ENCODE data around the gene FBXO24.
"Not testable (repeated sequence)": the region's sequence is repeated elsewhere in the genome, so short reads cannot be mapped to it uniquely, and the experiment has no call there.

The FBXO24 gene

GRCh38 chr7:100555701-100556100 is 30.4 kb upstream of the FBXO24 start:
- no peak overlapping the region for H3K27ac ChIP-seq
- no peak for DNase-seq (ENCODE audit: low read depth, low spot score)

- no peak overlapping the region for H3K27ac ChIP-seq
- no peak for DNase-seq (ENCODE audit: low read depth, low spot score)
Observed at GRCh38 chr7:100556541-100556940, 29.6 kb upstream of the FBXO24 start.

DNA sequence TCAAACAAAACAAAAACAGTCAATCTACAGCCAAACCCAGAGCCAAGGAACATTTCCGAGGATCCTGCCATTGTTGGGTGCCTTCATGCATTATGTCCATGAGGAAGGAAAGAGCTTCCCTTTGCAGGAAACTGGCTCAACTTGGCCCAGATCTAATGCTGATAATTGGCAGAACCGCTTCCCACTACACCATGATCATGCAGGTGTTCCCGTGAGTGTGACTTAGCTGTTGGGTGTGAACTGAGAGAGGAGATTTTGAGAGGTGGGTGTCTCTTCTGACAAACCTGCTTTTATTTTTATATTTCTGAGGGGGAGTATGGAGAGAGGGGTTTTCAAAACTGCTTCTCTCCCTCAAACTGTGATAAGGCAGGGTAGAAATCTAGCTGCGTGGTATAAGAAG is 27.0 kb upstream of the FBXO24 start:
- no peak for DNase-seq (ENCODE audit: low read depth, low spot score)
- H3K27ac ChIP-seq: no peak overlapping the region

DNA sequence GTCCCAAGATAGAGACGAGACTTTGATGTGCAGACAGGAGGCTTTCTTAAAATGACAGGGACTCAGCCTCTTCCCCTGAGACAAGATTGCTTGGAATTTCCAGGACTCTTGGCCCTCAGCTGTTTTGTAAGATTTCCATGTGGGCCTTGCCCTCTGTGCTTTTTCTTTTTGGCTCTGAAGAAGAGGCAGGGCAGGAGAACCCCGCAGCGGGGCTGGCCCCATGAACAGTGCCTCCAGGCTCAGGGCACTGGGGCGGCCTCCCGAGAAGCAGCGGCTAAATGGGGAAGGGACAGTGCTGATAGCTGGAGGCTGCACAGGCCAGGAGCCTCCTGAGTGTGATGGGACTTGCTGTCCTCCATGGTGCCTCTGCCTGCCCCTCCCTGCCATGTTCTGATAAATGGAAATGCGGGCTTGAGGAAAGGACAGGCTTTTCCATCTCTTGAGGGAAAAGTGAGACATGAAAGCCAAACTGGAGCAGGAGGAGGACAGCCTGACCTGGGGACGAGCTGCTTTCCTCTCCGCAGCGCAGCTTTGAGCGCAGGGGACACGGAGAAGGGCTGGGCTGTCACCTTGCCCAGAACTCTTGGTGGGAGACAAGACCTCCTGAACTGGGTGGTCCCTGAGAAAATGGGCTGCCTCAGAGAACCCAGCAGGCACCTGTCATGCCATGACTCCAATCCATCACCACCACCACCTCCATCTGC is 24.5 kb upstream of the FBXO24 start:
- H3K27ac ChIP-seq: no peak overlapping the region
- no peak for DNase-seq (ENCODE audit: low read depth, low spot score)

GRCh38 chr7:100562195-100563099 is 23.7 kb upstream of the FBXO24 start:
- no peak overlapping the region for H3K27ac ChIP-seq

DNA sequence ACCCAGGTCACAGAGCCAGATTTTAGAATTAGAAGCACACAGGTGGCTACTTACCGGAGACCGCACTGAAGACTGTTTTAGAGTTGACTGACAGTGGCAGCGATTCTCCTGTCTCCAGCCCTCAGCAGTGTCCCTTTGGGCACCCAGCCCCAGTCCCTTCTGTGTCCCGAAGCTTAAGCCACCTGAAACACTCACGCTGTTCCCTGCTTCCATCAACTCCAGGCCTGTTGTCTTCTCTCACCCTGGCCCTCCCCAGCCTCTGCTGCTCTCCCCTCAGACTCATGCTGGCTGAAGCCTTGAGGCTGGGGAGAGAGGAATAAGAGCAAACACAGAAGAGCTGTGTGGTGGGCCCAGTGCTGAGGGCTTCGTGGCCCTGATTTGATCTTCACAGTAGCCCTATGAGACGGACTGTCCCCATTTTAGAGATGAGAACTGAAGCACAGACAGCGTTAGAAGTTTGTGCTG is 23.0 kb upstream of the FBXO24 start:
- DNase-seq (ENCODE audit: low read depth, low spot score): no peak
- H3K27ac ChIP-seq: no peak overlapping the region

More at GRCh38 chr7:100562195-100563099, 23.7 kb upstream of the FBXO24 start:
- no peak for DNase-seq (ENCODE audit: low read depth, low spot score)

DNA sequence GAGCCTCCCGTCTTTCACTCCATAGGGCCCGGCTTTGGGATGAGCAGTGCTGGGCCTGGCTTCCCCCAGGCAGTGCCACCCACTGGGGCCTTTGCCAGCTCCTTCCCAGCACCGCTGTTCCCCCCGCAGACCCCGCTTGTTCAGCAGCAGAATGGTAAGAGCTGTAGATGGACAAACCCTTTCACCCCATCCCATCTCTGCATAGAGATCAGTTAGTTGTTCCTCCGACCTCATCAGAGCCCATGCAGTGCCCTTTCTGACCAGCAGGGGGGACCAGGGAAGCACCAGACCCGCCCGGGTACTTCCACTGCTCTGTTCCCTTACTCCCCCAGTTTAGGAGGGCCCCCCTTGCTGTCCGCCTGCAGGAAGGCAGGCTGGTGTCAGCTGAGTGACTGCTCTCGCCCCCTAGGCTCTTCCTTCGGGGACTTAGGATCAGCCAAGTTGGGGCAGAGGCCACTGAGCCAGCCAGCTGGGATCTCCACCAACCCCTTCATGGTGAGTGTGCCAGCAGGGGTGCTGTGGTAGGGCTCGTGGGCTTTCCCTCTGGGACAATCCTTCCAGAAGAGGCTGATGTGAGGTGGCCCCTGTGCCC is 22.2 kb upstream of the FBXO24 start:
- H3K27ac ChIP-seq: no peak overlapping the region
- no peak for DNase-seq (ENCODE audit: low read depth, low spot score)

GRCh38 chr7:100564405-100564804 is 21.7 kb upstream of the FBXO24 start:
- not testable (repeated sequence) for H3K27ac ChIP-seq; DNase-seq (ENCODE audit: low read depth, low spot score)

DNA sequence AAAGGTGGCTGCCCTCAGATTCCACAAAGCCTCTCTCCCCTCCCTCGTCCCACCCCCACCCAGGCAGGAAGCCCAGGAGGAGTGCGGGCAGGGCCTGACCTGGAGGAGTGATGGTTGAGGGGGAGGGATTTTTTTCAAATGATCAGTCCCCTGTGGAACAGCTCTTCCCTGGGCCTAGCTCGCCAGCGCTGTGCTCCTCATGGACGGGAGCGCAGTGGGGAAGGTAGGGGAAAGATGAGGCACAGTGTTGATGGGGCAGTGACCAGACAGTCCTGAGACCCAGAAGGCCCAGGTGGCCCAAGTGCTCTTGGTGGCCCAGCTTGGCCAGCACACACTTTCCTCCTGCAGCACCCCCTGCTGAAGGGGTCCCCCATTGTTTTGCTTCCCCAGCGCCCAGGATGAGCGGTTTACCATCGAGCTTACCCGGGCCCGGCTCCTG is 21.0 kb upstream of the FBXO24 start:
- no peak for DNase-seq (ENCODE audit: low read depth, low spot score)
- no peak overlapping the region for H3K27ac ChIP-seq

GRCh38 chr7:100566018-100566531 is 20.1 kb upstream of the FBXO24 start:
- DNase-seq (ENCODE audit: low read depth, low spot score): no peak
- H3K27ac ChIP-seq: no peak overlapping the region

DNA sequence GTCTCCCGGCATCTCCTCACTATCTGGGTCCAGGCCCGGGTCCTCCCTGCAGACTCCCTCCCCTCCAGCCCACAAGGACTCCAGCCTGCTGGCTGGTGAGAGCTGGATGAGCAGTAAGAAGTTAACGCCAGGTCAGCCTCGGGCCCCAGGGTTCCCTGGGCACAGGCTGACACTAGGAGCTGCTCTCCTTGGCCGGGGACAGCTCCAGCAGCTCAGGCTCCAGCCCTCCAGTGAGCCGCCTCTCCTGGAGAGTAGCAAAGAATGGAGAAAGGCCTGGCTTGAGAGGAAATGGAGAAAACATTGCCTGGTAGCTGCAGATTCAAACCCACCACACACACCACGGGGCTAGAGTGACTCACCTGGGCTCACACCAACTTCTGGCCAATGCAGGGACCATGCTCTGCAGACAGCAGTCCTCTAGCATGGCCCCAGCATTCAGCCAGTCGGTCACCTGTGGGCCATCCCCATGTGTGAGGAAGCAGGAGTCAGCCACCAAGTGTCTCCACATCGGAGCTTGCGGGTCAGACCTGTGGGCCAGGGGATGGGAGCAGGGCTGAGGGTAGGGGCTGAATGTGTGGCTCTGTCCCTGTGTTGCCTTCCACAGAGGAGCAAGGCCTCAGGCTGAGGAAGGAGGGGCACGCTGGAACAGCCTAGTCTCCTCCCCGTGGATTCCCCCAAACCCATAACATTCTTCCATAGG is 18.9 kb upstream of the FBXO24 start:
- no peak overlapping the region for H3K27ac ChIP-seq
- no peak for DNase-seq (ENCODE audit: low read depth, low spot score)

GRCh38 chr7:100567751-100568175 is 18.4 kb upstream of the FBXO24 start:
- no peak for DNase-seq (ENCODE audit: low read depth, low spot score)
- H3K27ac ChIP-seq: no peak overlapping the region

DNA sequence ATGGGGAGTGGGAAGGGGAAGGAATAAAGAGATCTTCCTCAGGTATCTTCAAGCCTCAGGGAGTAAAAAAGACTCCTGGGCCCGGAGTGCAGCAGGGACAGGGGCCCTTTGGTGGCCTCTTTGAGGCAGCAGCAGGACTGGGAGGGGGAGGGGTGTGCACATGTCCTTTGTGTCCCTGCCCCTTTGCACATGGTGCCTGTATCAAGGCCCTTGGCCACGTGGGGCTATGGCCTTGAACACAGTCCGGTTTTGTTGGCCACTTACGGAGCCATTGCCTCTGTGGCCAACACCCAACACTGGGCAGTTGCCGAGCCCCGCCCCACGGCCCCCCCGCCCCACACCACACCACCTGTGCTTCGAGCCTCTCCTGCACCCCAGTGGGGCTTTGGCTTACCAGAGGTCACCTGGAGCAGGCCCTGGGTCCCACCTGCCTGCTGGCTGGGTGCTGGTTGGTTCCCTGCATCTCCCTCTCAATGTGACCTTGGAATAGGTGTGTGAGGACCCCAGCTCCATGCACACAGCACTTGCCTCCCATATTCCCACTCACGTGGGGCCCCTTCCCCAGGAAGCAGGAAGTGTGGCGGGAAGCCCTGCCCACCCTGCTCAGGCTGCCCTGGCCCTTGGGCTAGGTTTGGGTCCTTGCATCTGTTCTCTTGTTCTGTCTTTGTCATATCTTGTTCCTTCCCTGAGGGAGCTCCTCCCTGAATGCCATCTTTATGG is 17.8 kb upstream of the FBXO24 start:
- DNase-seq (ENCODE audit: low read depth, low spot score): no peak
- H3K27ac ChIP-seq: no peak overlapping the region

- DNase-seq (ENCODE audit: low read depth, low spot score): no peak
- no peak overlapping the region for H3K27ac ChIP-seq
Observed at GRCh38 chr7:100568896-100569844, 17.0 kb upstream of the FBXO24 start.

GRCh38 chr7:100570954-100571828 is 14.9 kb upstream of the FBXO24 start:
- no peak for DNase-seq (ENCODE audit: low read depth, low spot score)
- H3K27ac ChIP-seq: no peak overlapping the region

GRCh38 chr7:100571829-100572116 is 14.4 kb upstream of the FBXO24 start:
- no peak overlapping the region for H3K27ac ChIP-seq
- no peak for DNase-seq (ENCODE audit: low read depth, low spot score)

- DNase-seq (ENCODE audit: low read depth, low spot score): no peak
Observed at GRCh38 chr7:100572281-100572948, 13.7 kb upstream of the FBXO24 start.

More at GRCh38 chr7:100572281-100572948, 13.7 kb upstream of the FBXO24 start:
- no peak overlapping the region for H3K27ac ChIP-seq
